EH (cell line): ENCODE measurements around the gene TARM1.
A peak's percentile ranks its signal among the peaks of the same experiment; 100 is the strongest.

ENCODE experiments used
- DNase-seq: peaks from one replicate; pipeline ENCODE4 v3.0.0-alpha.2; 2015; ENCODE audit warnings: low read depth

TARM1 gene

GRCh38 chr19:54081032-54081431 lies at the start of gene TARM1:
TSS of gene TARM1 (minus strand) at chr19:54081365. CDS start at chr19:54081340, 25 bp downstream.
- DNase-seq, result no peak

GRCh38 chr19:54129617-54129996 lies 48.4 kb upstream of the TARM1 start:
- DNase-seq, result no peak

- DNase-seq, result no peak
Observed at GRCh38 chr19:54128796-54129616, 47.8 kb upstream of the TARM1 start.

- no peak for DNase-seq
Observed at GRCh38 chr19:54128441-54128725, 47.2 kb upstream of the TARM1 start.

- DNase-seq, result no peak
Observed at GRCh38 chr19:54127688-54128440, 46.7 kb upstream of the TARM1 start.

- no peak for DNase-seq
Observed at GRCh38 chr19:54125713-54126112, 44.5 kb upstream of the TARM1 start.

GRCh38 chr19:54124393-54124792 lies 43.2 kb upstream of the TARM1 start:
- DNase-seq, result no peak

- no peak for DNase-seq
Observed at GRCh38 chr19:54123682-54124081, 42.5 kb upstream of the TARM1 start.

- DNase-seq, result no peak
Observed at GRCh38 chr19:54121259-54121658, 40.1 kb upstream of the TARM1 start.

GRCh38 chr19:54115109-54116063 lies 34.2 kb upstream of the TARM1 start, which contains the start of the genes PRPF31 and TFPT:
TSS of gene PRPF31 (plus strand) at chr19:54115754. CDS start at chr19:54118279, 2,525 bp downstream.
TSS of gene TFPT (minus strand) at chr19:54115657. CDS start at chr19:54115269, 388 bp downstream.
- peak; percentile 97 for DNase-seq

- DNase-seq, result peak; percentile 61
Observed at GRCh38 chr19:54114340-54115108, 33.4 kb upstream of the TARM1 start.

GRCh38 chr19:54109651-54110050 lies 28.5 kb upstream of the TARM1 start:
- DNase-seq, result no peak

GRCh38 chr19:54108496-54108895 lies 27.3 kb upstream of the TARM1 start:
- no peak for DNase-seq

- DNase-seq, result no peak
Observed at GRCh38 chr19:54107876-54108490, 26.8 kb upstream of the TARM1 start.

GRCh38 chr19:54106716-54107115 lies 25.6 kb upstream of the TARM1 start:
- DNase-seq, result no peak

GRCh38 chr19:54105796-54106195 lies 24.6 kb upstream of the TARM1 start:
- DNase-seq, result no peak

GRCh38 chr19:54104998-54105715 lies 24.0 kb upstream of the TARM1 start:
- no peak for DNase-seq

- DNase-seq, result peak; percentile 98
Observed at GRCh38 chr19:54102421-54103169, 21.4 kb upstream of the TARM1 start, which contains the start of gene NDUFA3. TSS of gene NDUFA3 (plus strand) at chr19:54102855. CDS start at chr19:54102879, 24 bp downstream.

- peak; percentile 11 for DNase-seq
Observed at GRCh38 chr19:54100561-54100960, 19.4 kb upstream of the TARM1 start, which contains the start of gene OSCAR. TSS of gene OSCAR (minus strand) at chr19:54100803. CDS start at chr19:54100792, 11 bp downstream.
